GM19099 (cell line): ENCODE data around the gene RBM15.

ENCODE experiments used
- POLR2A ChIP-seq: IDR thresholded peaks from 3 replicates; pipeline ENCODE4 v1.6.1; 2011; ENCODE audit warnings: low read depth; ENCODE audit not compliant: insufficient read length; ENCODE audit errors: extremely low read depth

Gene RBM15, protein sequence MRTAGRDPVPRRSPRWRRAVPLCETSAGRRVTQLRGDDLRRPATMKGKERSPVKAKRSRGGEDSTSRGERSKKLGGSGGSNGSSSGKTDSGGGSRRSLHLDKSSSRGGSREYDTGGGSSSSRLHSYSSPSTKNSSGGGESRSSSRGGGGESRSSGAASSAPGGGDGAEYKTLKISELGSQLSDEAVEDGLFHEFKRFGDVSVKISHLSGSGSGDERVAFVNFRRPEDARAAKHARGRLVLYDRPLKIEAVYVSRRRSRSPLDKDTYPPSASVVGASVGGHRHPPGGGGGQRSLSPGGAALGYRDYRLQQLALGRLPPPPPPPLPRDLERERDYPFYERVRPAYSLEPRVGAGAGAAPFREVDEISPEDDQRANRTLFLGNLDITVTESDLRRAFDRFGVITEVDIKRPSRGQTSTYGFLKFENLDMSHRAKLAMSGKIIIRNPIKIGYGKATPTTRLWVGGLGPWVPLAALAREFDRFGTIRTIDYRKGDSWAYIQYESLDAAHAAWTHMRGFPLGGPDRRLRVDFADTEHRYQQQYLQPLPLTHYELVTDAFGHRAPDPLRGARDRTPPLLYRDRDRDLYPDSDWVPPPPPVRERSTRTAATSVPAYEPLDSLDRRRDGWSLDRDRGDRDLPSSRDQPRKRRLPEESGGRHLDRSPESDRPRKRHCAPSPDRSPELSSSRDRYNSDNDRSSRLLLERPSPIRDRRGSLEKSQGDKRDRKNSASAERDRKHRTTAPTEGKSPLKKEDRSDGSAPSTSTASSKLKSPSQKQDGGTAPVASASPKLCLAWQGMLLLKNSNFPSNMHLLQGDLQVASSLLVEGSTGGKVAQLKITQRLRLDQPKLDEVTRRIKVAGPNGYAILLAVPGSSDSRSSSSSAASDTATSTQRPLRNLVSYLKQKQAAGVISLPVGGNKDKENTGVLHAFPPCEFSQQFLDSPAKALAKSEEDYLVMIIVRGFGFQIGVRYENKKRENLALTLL

DNA sequence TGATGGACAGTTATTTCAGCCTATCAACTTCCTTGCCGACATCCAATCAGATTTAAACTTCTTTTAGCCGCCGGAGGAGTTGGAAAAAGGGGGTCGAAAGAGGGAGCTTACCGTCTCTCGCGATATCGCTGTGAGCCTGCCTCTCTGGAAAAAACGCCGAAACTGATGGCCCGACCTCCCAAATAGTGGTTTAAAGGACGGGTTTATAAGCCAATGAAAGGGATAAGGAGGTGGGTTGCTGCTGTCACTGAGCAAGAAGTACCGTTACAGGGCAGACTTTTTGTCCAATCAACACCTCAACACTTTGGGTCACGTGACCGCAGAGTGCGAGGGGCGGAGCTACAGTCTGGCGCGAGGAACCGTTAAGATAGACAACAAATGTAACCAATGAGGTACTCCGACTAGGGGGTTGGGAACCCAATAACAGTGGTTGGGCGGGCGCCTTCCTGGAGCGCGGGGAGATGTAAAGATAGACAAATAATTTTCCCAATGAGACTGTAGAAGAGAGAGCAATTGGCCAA is at the start of gene RBM15:
TSS of gene RBM15 (plus strand) at position 492 of the 521 bp plus-strand sequence. CDS start at position 521, 29 bp downstream.
- TF ChIP-seq POLR2A = no peak

DNA sequence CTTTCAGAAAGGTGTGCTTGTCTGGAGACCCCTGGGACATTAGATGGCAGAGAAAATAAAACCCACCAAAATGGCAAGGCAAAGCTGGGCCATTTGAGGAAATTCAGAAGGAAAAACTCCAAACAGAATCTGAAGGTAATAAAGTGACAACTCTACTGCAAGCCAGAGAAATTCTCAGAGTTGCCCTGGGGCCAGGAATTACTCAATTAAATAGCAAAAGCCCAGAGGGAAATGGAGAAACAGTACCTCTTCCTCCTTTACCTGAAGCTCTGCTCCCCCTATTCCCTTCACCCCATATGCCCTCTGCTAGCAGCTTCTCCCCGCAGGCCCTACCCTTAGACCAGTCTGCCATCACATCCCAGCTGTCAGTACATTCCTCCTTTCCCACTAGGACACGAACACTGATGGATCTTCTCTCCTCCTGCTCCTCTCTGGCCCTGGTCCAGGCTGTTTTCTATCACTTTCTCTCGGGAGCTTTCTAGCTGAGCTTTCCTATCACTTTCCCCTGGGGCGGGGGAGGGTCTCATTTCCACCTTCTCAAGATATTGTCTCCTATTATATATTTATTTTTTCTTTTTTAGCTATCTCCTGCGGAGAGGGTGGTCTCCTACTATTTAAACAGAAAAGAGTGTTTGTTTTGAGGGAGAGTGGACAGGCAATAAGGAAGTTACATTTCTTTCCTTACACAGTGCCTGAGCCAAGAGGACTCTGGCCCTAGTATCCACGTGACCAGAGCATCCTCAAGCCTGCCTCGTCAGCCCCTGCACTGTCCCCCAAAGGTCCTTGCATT is 47.7 kb upstream of the RBM15 start:
- TF ChIP-seq POLR2A = no peak

DNA sequence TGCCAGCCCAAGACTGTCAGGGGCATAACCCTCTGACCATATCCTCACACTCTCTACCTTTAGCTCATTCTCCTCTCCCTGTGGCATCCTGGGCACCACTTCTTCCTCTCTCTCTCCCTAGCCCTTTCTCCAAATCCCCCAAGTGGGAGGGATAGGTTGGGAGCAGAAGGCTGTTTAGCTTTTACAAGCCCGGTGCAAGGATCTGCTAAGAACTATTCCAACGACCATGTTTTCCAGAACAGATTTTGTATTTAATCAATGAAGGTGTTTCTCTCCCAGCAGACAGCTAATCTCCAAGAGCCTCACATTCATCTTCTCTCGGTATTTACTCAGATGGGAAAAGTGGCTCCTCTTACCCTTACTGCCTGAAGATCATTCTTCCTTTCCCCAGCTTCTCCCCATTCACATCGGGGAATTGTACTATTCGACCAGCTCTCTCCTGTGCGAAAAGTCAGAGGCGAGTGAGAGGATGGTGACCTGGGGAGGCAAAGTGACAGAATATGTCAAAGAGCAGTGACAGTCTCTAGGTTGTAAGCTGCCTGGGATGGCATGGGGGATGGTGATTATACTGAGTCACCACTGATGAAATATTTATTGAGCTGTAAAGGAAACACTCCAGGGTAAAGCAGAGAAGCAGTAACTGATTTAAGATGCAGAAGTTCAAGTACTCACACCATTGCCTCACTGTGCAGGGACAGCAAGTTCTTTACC is 47.0 kb upstream of the RBM15 start:
- TF ChIP-seq POLR2A = no peak

DNA sequence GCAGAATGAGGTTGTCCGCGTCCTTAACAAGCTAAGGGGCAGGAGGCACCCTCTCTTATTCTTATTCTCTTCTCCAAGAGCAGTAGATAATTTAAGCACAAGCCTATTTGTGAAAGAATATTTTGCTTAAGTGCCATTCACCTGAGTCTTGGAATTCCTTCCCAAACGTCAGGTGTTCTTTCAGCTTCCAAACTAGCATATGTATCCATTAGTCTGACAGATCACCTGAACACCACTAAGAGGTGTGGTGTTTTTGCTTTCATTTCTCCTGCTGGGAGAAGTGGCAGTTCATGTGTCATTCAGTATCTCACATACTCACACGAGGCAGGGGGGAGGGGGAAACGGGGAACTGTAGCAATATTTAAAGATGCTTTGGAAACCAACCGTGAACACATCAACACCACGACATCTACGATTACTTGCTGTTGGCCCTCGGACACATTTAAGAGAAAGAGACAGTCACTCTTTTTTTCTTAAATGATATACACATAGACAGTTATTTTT is 45.5 kb upstream of the RBM15 start:
- no peak for TF ChIP-seq POLR2A

GRCh38 chr1:110294308-110294707 is 44.9 kb upstream of the RBM15 start:
- TF ChIP-seq POLR2A = no peak

DNA sequence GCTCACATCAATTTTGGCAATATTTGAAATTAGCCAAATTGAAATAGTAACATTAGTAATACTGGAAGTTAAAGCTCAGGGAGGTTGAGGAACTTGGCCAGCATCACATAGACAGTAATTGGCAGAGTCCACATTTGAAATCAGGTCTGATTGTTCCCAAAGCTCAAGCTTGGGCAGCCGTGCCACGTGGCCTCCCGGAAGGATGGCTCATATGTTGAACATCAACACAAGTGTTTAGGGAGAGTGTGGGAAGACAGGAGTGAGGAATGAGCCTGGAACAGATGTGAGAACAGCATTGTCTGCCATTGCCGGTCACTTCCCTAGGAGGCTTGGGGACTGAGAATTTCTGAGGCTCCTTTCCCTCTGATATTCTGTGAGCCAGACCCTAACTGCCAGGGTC is 40.2 kb upstream of the RBM15 start:
- TF ChIP-seq POLR2A = no peak

DNA sequence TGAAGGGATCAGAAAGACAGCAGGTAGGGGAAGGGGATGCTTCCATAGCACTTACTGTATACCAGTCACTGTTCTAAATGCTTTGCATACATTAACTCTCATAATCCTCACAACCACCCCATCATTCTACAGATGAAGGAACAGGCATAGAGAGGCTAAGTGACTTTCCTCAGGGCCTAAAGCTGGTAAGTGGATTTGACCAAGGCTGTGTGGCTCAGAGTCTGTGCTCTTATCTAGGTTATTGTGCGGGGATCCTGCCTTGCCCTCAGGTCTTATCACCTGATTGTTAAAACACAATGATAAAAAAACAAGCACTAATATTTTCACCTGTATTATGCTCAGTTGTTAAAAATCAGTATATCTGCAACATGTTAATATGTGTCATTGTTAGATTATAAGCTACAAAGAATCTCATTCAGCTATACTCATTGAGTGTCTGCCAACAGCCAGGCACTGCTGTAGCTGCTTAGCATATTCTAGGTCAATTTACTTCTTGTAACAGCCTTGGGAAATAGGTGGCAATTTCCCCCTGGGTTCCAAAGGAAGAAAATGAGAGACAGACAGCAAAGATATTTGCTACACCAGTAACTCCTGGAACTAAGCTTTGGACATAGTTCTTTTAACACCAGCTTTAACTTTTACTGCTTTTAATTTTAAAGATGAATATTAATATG is 38.6 kb upstream of the RBM15 start:
- no peak for TF ChIP-seq POLR2A

GRCh38 chr1:110302836-110303235 is 36.3 kb upstream of the RBM15 start:
- TF ChIP-seq POLR2A = no peak

DNA sequence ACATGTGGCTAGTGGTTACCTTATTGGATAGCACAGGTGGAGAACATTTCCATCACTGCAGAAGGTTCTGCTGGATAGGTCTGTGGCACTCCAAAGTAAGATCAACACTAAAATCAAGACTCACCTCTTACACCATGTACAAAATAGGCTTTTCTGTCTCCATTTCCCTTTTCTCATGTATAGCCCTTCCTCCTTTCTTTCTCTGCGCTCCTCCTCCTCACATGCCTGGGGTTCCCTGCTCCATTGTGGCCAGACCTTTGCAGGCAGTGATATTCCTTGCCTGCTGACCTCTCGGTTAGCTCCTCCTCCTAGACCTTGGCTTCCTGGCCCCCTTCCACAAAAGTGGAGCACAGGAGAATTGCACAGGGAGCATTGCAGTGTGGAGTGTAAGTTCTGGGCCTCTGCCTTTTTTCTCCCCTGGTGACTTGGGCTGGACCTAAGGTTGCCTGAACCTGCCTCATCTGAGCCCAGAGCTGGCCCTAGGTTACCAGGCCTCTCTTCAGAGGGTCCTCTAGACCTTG is 33.2 kb upstream of the RBM15 start:
- no peak for TF ChIP-seq POLR2A

- no peak for TF ChIP-seq POLR2A
Measured at GRCh38 chr1:110307239-110307974, 31.8 kb upstream of the RBM15 start.

DNA sequence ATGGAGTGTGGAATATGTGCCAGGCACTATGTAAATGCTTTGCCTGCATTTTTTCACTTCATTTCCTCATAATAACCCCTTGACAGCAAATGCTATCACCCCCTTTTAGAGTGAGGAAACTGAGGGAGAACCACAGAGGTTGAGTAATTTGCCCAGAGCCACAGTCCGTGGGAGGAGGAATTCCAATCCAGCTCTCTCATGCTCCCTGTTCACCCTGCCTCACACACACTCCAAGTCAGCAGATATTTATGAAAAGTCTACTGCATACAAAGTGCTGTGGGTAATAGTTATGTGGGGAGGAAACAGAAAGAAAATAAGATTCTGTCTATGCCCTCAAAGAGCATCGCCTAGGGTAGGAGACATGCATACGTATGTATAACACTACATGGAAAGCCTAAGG is 30.9 kb upstream of the RBM15 start:
- TF ChIP-seq POLR2A = no peak

- no peak for TF ChIP-seq POLR2A
Measured at GRCh38 chr1:110309139-110309538, 30.0 kb upstream of the RBM15 start.
